ENCODE data around the gene NUTM2G. TPM values are rescaled to one million over a fixed set of nuclear protein-coding genes. Genes with fewer than 3 reads are reported as not detected.
"Not testable (repeated sequence)": the region's sequence is repeated elsewhere in the genome, so short reads cannot be mapped to it uniquely, and the experiment has no call there.

The NUTM2G gene
- polyA plus RNA-seq, 1 donor = 1.6 TPM

- DNase-seq = not testable (repeated sequence)
These were observed 13.5 kb downstream of the NUTM2G start for GRCh38 chr9:96942181-96942580.

- DNase-seq = not testable (repeated sequence)
These were observed 20.7 kb downstream of the NUTM2G start for GRCh38 chr9:96949346-96949745.

- not testable (repeated sequence) for DNase-seq
These were observed 21.9 kb downstream of the NUTM2G start for GRCh38 chr9:96950539-96950938.

GRCh38 chr9:96967591-96967990, 38.9 kb downstream of the NUTM2G start:
- not testable (repeated sequence) for DNase-seq

GRCh38 chr9:96972552-96972951, 43.9 kb downstream of the NUTM2G start:
- not testable (repeated sequence) for DNase-seq

GRCh38 chr9:96974037-96974436, 45.4 kb downstream of the NUTM2G start:
- DNase-seq = not testable (repeated sequence)

GRCh38 chr9:96983496-96984122, 55.0 kb downstream of the NUTM2G start:
- not testable (repeated sequence) for DNase-seq

GRCh38 chr9:96984139-96984538, 55.5 kb downstream of the NUTM2G start:
- DNase-seq = not testable (repeated sequence)

GRCh38 chr9:96984887-96985286, 56.2 kb downstream of the NUTM2G start:
- not testable (repeated sequence) for DNase-seq

Other genes starting within 250 kb of the NUTM2G start
- 9.6 TPM for gene ZNF510, start 150.8 kb upstream of the NUTM2G start, polyA plus RNA-seq (ENCODE audit: insufficient read length)
- 4.3 TPM for gene ZNF782, start 74.3 kb upstream of the NUTM2G start, polyA plus RNA-seq (ENCODE audit: insufficient read length)
- 0.39 TPM for gene CTSV, start 110.3 kb downstream of the NUTM2G start, polyA plus RNA-seq (ENCODE audit: insufficient read length)